Femur (tissue), 1 donor: ENCODE results near the gene OLIG2.

Experiments used
- DNase-seq: peaks from one replicate; pipeline ENCODE4 v3.0.0-alpha.2; 2017

OLIG2 gene

GRCh38 chr21:33020558-33021100 lies 5.1 kb upstream of the OLIG2 start:
- no peak for DNase-seq

- no peak for DNase-seq
Measured at GRCh38 chr21:33021150-33021549, 4.6 kb upstream of the OLIG2 start.

GRCh38 chr21:33021667-33022066 lies 4.1 kb upstream of the OLIG2 start:
- no peak for DNase-seq

- no peak for DNase-seq
Measured at GRCh38 chr21:33022489-33022827, 3.3 kb upstream of the OLIG2 start.

- DNase-seq, result no peak
Measured at GRCh38 chr21:33022828-33023573, 2.7 kb upstream of the OLIG2 start.

GRCh38 chr21:33023574-33024200 lies 2.0 kb upstream of the OLIG2 start:
- DNase-seq, result no peak

GRCh38 chr21:33024201-33025103 lies 1.3 kb upstream of the OLIG2 start:
- DNase-seq, result no peak

GRCh38 chr21:33025106-33025488 lies 638 bp upstream of the OLIG2 start:
- DNase-seq, result no peak

- no peak for DNase-seq
Measured at GRCh38 chr21:33026443-33026858, 716 bp downstream of the OLIG2 start.

GRCh38 chr21:33026878-33027400 lies 1.2 kb downstream of the OLIG2 start:
- DNase-seq, result no peak

GRCh38 chr21:33027401-33028286 lies 1.9 kb downstream of the OLIG2 start:
- DNase-seq, result no peak

GRCh38 chr21:33028287-33028670 lies 2.5 kb downstream of the OLIG2 start:
- no peak for DNase-seq

- DNase-seq, result no peak
Measured at GRCh38 chr21:33028773-33029384, 3.1 kb downstream of the OLIG2 start.

- no peak for DNase-seq
Measured at GRCh38 chr21:33029385-33029921, 3.7 kb downstream of the OLIG2 start.

GRCh38 chr21:33029975-33030461 lies 4.3 kb downstream of the OLIG2 start:
- no peak for DNase-seq

GRCh38 chr21:33030633-33031032 lies 4.9 kb downstream of the OLIG2 start:
- no peak for DNase-seq

GRCh38 chr21:33031152-33031911 lies 5.6 kb downstream of the OLIG2 start:
- no peak for DNase-seq

GRCh38 chr21:33032434-33033047 lies 6.8 kb downstream of the OLIG2 start:
- no peak for DNase-seq

GRCh38 chr21:33033094-33033951 lies 7.6 kb downstream of the OLIG2 start:
- DNase-seq, result no peak
